Lower leg skin (tissue), 4 donors: ENCODE results near the gene TNS3. TPM values are rescaled to one million over a fixed set of nuclear protein-coding genes. Genes with fewer than 3 reads are reported as not detected.

ENCODE experiments used
- DNase-seq, 2 donors: peaks; one replicate each; pipeline ENCODE4 v3.0.0-alpha.2; 2019; ENCODE audit warnings: low spot score in 2 of 2
- H3K4me3 ChIP-seq: fragments of 200-600 bp; sonication (generic); 2 replicates; pipeline ENCODE4 v1.5.1; 2017; ENCODE audit warnings: mild to moderate bottlenecking, low read depth; ENCODE audit not compliant: poor library complexity, severe bottlenecking
- POLR2A ChIP-seq, 2 donors: fragments of 450-650 bp; IDR thresholded peaks; one replicate each; pipeline ENCODE4 v1.6.1; 2016 to 2017; ENCODE audit warnings: antibody characterized with exemption in 2 of 2, mild to moderate bottlenecking in 1 of 2, moderate library complexity in 1 of 2
- WGBS, 2 donors: methylation state at CpG; one replicate each; pipeline ENCODE4 v1.1.5; 2018; 5-methylcytosine and 5-hydroxymethylcytosine counted together
- intact Hi-C: fragments of 100-400 bp; cut with DNase I; formaldehyde crosslinking; loops from one replicate; pipeline ENCODE4 v1.15.0; 2023; ENCODE audit warnings: low total_unique reads
- total RNA-seq, 4 donors: library from RNA; depleted of rRNA; stranded (reverse); fragments of >200 nt; gene quantifications; one replicate each; pipeline ENCODE4 v1.1.0, GENCODE V29; 2016
- TF ChIP-seq, protein P1 (sequence below), 3 donors: fragments of 450-650 bp; IDR thresholded peaks; one replicate each; pipeline ENCODE4 v1.5.1; 2016; ENCODE audit warnings: antibody characterized with exemption in 3 of 3, mild to moderate bottlenecking in 3 of 3, moderate library complexity in 2 of 3

The TNS3 gene
- 10 to 100 TPM; 19.5 to 33.9 (median 25.5) TPM for total RNA-seq

DNA sequence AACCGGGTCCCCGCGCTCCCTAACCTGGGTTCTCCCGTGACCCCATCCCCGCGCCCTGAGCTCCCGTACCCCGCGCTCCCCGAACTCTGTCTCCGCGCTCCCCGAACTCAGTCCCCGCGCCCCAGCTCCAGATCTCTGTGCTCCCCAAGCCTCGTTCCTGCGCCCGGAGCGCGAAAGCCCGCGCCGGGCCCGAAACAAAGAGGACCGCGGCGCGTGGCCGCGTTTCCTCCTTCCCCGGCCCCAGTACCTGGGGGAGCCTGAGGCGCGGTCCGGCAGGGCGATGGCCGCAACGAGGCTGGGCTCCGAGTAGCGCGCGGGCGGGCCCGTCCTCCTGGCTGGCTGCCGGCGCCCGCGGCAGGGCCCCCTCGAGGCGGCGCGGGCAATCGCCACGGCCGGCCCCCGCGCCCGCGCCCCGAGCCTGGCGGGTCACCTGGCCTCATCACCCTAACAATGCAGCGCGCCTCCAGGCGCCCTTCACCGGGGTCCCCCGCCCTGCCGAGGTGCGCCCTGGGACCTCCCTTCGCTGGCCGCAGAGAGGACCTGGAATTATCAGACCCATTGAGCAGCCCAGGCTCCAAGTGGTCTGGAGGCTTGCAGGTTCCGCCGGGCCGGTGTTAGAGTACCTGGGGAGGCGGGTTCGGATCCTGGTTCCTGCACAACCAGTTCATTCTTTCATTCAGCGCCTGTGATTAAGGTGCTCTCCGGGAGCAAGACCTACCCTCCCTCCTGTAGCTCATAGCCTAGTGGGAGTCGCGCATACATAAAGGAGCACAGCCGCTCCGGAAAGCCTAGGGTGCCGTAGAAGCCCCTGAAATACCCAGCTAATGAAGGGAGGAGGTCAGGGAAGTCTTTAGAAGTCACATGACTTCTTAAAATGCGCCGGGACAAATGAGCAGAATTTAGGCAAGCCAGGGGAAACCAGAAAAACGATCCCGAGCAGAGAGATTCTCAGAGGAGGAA, at the start of gene TNS3:
Gene TNS3, minus strand, starts transcription at position 308 of the 960 bp plus-strand sequence. CDS start 142,475 bp downstream, outside the sequence.
- TF ChIP-seq, protein P1, sequence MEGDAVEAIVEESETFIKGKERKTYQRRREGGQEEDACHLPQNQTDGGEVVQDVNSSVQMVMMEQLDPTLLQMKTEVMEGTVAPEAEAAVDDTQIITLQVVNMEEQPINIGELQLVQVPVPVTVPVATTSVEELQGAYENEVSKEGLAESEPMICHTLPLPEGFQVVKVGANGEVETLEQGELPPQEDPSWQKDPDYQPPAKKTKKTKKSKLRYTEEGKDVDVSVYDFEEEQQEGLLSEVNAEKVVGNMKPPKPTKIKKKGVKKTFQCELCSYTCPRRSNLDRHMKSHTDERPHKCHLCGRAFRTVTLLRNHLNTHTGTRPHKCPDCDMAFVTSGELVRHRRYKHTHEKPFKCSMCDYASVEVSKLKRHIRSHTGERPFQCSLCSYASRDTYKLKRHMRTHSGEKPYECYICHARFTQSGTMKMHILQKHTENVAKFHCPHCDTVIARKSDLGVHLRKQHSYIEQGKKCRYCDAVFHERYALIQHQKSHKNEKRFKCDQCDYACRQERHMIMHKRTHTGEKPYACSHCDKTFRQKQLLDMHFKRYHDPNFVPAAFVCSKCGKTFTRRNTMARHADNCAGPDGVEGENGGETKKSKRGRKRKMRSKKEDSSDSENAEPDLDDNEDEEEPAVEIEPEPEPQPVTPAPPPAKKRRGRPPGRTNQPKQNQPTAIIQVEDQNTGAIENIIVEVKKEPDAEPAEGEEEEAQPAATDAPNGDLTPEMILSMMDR (IDR thresholded peaks at IDR 0.05), result no peak
- no peak for TF ChIP-seq POLR2A (IDR thresholded peaks at IDR 0.05)
- WGBS, 2 donors, result 9 to 12% methylated on average over 48 to 61 of the region's 85 CpGs

DNA sequence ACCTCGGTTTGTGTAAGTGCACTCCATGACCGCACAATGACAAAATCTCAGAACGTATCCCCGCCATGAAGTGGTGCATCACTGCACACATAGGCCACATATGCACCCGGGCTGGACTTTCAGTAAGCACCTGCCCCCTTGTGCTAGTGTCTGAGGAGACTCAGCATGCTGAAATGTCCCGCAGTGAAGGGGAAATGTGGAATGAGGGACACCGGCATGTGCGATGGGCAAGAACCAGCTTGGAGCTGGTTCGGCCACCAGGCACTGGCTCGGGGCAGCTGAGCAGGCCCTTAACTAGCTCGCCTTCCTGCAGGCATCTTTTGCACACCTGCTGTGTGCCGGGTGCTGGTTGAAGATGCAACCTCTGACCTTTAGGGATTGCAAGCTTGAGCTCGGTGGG, 49.8 kb upstream of the TNS3 start:
- TF ChIP-seq, protein P1 (IDR thresholded peaks at IDR 0.05), result no peak
- no peak for TF ChIP-seq POLR2A (IDR thresholded peaks at IDR 0.05)
- DNase-seq, result no peak
- 89 to 91% methylated on average over 13 of the region's 13 CpGs for WGBS, 2 donors
- intact Hi-C loops, result no loop called here
- no peak overlapping the region for H3K4me3 ChIP-seq

More for the DNA sequence above, at the start of gene TNS3:
- H3K4me3 ChIP-seq, result peak within 1 kb of the TSS; percentile 41
- intact Hi-C loops, result no loop called here
- DNase-seq, result no peak

DNA sequence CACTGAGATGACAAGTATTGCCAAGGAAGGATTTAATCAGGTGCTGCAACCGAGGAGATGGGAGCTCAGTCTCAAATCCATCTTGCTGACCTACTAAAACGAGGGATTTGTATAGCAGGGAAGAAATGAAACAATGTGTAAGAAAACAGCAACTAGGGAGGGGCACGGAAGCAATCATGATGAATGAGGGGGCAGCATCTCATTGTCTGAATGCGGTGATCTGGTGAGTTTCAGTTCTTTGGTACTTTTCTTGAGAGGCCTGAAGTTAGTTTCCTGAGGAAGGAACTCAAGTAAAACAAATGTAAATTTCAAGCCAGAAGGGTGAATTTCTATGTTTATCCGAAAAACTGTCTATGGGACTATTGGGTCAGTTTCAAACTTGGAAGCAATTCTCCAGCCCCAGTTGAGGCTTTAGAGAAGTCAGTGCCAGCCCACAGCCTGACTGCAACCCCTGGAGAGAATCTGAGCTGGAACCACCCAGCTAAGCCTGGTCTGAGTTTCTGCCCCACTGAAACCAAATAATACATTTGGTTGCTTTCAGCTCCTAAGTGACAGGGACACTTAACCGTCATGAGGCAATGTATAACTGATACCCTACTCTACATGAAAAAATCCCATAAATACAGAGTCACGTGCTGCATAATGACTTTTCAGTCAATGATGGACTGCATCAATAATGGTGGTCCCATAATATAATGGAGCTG, 45.8 kb upstream of the TNS3 start:
- no peak for TF ChIP-seq POLR2A (IDR thresholded peaks at IDR 0.05)
- TF ChIP-seq, protein P1 (IDR thresholded peaks at IDR 0.05), result no peak
- WGBS, 2 donors, result 76 to 79% methylated on average over 7 of the region's 7 CpGs
- no peak overlapping the region for H3K4me3 ChIP-seq
- no peak for DNase-seq
- intact Hi-C loops, result no loop called here

DNA sequence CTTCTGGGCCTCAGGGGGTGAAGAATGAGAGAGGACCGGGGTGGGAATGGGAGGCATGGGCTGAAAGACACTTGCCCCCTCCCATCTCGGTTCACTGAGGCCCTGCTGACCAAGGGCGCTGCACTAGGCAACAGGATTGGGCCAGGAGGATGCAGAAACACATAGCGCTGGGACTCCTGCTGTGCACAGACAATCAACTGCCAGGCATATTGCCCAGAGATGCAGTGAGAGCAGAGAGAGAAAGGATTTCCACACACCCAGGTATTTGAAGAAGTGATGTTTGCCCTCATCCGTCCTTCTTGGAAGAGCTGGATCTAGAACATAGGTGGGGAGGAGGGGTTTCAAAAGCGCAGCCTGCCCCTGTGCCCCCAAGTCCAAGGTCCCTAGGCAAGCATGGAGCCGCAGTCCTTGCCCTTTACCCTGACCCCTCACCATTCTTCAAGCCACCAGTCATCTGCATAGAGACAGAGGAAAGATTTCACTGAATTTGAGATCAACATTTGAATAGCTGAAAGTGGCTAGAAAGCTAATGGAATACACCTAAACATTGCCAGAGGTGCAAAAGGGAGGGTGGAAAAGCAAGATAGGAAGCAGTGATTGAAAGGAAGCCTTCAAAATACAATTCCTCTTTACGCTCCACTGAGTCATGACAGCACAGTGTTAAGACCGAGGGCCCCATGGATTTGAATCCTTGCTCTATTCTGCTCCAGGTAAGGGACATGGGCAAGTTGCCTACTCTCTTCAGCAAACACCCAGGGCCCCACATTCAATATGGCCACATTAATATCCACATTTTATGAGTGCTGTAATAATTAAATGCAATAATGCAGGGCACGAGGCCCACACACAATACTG, 44.2 kb upstream of the TNS3 start:
- WGBS, 2 donors, result 92 to 94% methylated on average over 10 of the region's 10 CpGs
- no peak overlapping the region for H3K4me3 ChIP-seq
- intact Hi-C loops, result no loop called here
- no peak for DNase-seq
- TF ChIP-seq, protein P1 (IDR thresholded peaks at IDR 0.05), result no peak
- no peak for TF ChIP-seq POLR2A (IDR thresholded peaks at IDR 0.05)

DNA sequence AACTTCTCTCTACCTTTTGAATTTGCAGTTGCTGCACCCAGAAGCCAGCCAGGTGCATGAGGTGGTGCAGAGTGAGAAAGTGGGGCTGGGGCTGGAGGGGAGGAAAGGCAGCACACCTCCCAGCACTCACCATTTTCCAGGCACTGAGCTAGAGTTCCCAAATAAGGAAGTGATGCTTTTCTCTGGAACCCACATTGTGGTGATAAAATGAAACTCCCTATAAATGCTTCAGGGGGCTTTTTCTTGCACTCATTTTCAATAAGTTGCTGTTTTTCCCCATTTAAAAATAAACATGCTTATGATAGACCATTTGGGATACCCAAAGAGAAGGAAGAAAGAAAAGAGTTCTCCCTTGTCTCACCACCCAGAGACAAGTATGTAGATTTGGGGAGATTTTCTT, 42.8 kb upstream of the TNS3 start:
- no peak overlapping the region for H3K4me3 ChIP-seq
- intact Hi-C loops, result no loop called here
- DNase-seq, result no peak
- no peak for TF ChIP-seq POLR2A (IDR thresholded peaks at IDR 0.05)
- TF ChIP-seq, protein P1 (IDR thresholded peaks at IDR 0.05), result no peak
